ENCODE measurements around the gene SRBD1.

The SRBD1 gene

DNA sequence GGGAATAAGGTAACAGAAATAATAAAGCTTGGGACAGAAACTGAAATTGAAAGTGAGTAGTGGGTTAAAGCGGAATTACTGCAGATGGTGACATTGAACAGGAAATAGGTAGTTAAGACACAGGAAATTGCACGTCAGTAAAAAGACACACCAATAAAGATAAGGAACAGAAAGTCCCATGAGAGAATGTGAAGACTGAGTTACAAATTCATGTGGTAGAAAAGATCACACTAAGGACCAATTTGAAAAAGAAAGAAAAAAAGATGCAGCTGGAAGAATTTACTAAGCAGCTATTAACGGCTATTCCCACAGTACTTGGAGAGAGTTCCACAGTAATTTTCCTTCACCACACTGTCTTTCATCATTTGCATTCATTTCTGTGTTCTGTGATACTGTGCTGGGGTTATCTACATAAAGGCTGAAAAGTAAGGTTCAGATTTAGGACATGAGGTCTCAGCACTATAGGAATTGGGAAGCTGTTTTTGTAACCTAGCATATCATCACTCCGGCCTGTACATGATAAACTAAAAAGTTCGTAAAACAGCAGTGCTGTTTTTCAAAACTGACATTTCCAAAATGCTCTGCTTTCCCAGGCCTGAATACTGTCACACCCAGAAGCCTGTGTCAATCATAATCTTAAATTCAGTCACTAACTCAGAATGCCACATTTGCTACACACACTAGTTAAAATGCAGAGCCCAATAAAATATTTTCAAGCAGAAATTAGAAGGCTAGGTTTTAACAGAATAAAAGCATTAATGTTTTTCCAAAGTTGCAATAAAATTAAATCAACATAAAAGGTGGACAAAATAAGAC, 42.9 kb downstream of the SRBD1 start:
- in situ Hi-C loops (cut with HindIII; ENCODE audit: low sequenced_read_pairs) = no loop called here
- peak; percentile 38 for DNase-seq (ENCODE audit: low read depth, low spot score)
- no peak overlapping the region for H3K4me3 ChIP-seq (ENCODE audit: low read depth, low read length)
- TF ChIP-seq, protein P1, sequence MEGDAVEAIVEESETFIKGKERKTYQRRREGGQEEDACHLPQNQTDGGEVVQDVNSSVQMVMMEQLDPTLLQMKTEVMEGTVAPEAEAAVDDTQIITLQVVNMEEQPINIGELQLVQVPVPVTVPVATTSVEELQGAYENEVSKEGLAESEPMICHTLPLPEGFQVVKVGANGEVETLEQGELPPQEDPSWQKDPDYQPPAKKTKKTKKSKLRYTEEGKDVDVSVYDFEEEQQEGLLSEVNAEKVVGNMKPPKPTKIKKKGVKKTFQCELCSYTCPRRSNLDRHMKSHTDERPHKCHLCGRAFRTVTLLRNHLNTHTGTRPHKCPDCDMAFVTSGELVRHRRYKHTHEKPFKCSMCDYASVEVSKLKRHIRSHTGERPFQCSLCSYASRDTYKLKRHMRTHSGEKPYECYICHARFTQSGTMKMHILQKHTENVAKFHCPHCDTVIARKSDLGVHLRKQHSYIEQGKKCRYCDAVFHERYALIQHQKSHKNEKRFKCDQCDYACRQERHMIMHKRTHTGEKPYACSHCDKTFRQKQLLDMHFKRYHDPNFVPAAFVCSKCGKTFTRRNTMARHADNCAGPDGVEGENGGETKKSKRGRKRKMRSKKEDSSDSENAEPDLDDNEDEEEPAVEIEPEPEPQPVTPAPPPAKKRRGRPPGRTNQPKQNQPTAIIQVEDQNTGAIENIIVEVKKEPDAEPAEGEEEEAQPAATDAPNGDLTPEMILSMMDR (IDR thresholded peaks at IDR 0.05; ENCODE audit: low read depth, low read length) = no peak

DNA sequence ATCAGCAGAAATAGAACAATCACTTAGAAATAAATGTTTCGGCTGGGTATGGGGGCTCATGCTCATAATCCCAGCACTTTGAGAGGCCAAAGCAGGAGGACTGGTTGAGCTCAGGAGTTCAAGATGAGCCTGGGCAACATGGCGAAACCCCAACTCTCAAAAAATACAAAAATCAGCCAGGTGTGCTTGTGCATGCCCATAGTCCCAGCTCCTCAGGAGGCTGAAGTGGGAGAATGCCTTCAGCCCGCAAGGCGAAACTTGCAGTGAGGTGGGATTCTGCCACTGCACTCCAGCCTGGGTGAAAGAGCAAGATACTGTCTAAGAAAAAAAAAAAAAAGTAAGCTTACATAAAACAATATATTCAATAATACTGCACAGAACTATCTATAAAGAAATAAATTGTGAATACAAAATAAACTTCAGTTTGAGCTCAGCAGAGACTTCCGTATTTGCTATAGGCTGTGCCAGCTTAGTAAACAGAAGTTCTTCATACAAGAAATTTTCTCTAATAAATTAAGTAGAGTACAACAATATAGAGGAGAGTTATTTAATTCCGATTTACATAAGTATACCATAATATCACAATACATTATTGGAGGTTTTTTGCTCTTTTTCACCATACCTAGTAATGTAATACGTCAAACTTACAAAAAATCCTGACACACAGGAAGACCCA, 43.6 kb downstream of the SRBD1 start:
- no peak for DNase-seq (ENCODE audit: low read depth, low spot score)
- no peak overlapping the region for H3K4me3 ChIP-seq (ENCODE audit: low read depth, low read length)
- in situ Hi-C loops (cut with HindIII; ENCODE audit: low sequenced_read_pairs) = no loop called here
- TF ChIP-seq, protein P1 (IDR thresholded peaks at IDR 0.05; ENCODE audit: low read depth, low read length) = no peak

DNA sequence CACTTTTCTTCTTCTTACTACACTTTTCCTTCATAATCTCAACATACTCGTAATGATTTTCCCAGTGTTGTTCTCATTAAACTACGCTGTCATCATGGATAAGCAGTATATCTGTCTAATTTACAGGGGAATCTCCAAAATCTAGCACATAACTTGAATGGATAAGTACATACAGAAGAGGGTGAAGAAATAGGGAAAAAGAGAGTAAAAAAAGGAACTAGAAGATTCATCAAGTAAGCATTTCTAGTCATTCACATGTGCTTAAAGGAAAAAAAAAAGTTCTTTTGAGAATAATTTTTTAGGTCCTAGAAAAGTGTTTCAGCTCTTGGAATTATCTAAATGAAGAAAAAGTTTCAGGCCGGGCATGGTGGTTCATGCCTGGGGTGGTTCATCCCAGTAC, 51.6 kb downstream of the SRBD1 start:
- H3K4me3 ChIP-seq (ENCODE audit: low read depth, low read length) = no peak overlapping the region
- in situ Hi-C loops (cut with HindIII; ENCODE audit: low sequenced_read_pairs) = no loop called here
- TF ChIP-seq, protein P1 (IDR thresholded peaks at IDR 0.05; ENCODE audit: low read depth, low read length) = no peak
- no peak for DNase-seq (ENCODE audit: low read depth, low spot score)

DNA sequence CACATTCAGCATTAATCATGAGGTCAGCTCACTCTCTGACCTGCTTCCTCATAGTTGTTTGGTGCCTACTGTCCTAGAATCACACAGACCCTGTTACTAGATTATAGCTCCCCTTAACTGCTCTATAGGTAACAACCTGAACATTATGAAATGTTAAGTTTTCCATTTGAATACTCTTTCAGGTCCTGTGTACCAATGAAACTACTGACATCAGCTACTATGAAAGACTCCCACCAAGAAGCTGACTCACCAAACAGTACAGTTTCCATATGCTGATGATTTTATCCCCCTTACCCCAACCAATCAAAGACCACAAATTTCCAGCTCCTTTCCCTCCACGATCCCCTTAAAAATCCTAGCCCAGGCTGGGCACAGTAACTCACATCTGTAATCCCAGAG, 56.3 kb downstream of the SRBD1 start:
- no peak overlapping the region for H3K4me3 ChIP-seq (ENCODE audit: low read depth, low read length)
- in situ Hi-C loops (cut with HindIII; ENCODE audit: low sequenced_read_pairs) = no loop called here
- peak; percentile 50 for DNase-seq (ENCODE audit: low read depth, low spot score)
- TF ChIP-seq, protein P1 (IDR thresholded peaks at IDR 0.05; ENCODE audit: low read depth, low read length) = no peak

DNA sequence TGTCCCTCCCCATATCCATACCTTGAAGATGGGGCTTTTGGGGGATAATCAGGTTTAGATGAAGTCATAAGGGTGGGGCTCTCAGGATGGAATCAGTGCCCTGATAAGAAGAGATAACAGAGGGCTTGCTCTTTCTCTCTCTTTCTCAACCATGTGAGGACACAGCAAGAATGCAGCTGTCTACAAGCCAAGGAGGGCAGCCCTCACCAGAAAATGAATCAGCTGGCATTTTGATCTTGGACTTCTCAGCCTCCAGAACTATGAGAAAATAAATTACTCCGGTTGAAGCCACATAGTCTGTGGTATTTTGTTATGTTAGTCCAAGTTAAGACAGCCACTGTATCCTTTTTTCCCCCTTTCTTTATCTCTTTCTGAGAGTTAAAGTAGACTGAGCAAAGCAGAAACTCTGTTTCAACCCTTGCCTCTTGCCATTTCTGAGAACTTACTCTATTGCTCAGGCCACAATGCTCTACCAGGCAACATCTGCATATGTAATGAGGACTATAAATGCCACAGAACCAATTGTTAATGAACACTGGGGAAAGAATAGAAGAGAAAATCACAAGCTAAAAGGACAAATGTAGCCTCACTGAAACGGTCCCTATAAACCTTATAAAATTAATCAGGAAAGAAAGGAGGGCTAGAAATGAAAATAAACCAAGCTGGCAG, 56.9 kb downstream of the SRBD1 start:
- TF ChIP-seq, protein P1 (IDR thresholded peaks at IDR 0.05; ENCODE audit: low read depth, low read length) = no peak
- H3K4me3 ChIP-seq (ENCODE audit: low read depth, low read length) = no peak overlapping the region
- DNase-seq (ENCODE audit: low read depth, low spot score) = peak; percentile 54
- in situ Hi-C loops (cut with HindIII; ENCODE audit: low sequenced_read_pairs) = no loop called here

DNA sequence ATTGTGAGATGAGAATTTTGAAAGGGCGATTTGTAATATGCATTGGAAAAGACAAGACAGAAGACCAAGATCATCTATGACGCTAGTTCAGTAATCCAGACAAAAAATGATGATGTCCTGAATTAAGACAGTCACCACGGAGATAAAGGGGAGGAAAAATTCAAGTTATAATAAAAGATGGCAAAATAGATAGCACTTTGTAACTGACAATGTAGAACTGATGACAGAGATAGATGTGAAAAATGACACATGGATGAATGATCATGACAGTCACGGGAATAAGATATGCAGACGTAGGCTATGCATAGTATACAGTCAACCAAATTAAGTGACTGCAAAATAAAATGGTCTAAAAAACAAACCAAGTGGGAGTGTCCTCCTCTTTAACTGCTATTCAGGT, 59.2 kb downstream of the SRBD1 start:
- in situ Hi-C loops (cut with HindIII; ENCODE audit: low sequenced_read_pairs) = no loop called here
- DNase-seq (ENCODE audit: low read depth, low spot score) = no peak
- no peak overlapping the region for H3K4me3 ChIP-seq (ENCODE audit: low read depth, low read length)
- TF ChIP-seq, protein P1 (IDR thresholded peaks at IDR 0.05; ENCODE audit: low read depth, low read length) = no peak
